ENCODE measurements around the gene RASD2.

The RASD2 gene

DNA sequence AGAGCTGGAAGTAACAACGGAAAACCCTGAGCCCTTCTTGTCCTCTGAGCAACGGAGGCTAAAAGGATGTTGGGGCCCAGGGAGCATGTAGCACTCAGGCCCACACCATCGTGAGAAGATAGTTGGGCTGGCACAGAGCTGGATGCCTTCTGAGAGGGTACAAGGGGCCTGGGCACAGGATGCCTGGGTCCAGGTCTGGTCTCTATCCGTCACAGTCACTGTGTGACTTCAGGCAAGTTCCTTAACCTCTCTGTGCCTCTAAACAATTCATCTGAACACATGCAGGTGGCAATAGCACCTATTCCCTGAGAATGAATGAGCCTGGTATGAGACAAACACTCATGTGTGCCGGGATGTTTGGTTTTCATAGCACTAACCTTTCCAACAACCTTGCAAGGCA is 47.3 kb downstream of the RASD2 start:
- no peak for DNase-seq

DNA sequence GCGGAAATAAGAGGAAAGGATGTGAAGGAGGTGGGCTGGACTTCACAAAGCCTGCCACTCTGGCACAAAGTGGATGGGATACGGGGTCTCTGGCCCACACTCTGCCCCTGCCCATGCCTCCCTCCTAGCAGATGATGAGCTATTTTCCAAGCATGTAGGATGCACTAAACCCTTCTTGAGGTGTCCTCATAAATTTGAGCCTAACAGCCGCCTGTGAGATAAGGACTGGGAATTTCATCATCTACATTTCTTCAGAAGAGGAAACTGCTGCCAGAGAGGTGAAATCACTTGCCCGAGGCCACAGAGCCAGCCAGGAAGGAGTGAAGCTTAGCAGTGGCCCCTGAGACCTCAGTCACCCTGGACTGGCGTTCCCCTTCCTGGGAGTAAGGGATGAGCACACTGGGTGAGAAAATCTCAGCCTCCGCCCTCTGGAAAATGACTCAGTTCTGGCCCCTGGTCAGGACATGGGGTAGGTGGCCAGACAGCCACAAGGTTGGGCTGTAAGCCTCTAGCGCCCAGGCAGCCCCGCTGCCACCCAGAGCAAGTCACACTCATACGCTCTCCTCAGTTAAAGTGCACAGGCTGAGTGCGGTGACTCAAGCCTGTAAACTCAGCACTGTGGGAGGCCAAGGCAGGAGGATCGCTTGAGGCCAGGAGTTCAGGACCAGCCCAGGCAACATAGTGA is 48.6 kb downstream of the RASD2 start:
- no peak for DNase-seq

DNA sequence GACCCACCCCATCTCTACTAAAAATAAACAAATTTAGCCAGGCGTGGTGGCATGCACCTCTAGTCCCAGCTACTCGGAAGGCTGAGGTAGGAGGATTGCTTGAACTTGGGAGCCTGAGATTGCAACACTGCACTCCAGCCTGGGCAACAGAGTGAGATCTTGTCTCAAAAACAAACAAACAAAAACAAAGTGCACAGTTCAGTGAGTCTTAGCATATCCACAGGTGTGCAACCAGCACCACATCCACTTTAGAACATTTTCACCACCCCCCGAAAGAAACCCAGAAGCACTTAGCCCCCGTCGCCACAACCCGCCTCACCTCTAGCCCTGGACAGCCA is 49.1 kb downstream of the RASD2 start:
- no peak for DNase-seq

DNA sequence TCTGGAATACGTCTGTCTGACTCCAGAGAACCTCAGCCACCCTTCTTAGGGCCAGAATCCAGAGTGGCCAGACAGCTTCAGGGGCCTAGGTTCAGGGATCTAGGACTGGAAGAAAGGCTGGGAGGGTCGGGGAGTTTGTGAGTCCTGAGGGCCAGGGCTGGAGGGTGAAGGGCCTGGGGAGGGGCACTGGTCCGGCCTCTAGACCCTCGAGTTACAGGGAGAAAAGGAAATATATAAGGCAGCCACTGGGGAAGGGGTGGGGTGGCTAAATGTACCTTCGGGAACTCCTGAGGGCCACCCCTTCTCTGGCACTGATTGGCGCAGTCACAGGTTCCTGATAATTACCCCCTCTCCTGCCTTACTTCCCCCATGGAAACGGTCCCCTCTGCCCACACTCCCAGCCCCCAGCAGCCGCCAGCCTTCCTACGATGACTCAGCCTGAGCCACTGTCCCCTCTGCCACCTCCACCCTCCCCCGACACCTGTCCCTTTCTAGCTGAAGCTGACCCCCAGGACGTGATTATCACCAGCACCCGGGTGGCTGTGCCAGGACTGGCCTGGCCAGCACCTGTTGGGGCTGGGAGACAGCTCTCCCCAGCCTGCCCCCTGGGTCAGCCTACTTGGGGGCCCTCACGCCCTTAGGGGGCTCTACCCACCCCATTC is 50.1 kb downstream of the RASD2 start:
- no peak for DNase-seq

DNA sequence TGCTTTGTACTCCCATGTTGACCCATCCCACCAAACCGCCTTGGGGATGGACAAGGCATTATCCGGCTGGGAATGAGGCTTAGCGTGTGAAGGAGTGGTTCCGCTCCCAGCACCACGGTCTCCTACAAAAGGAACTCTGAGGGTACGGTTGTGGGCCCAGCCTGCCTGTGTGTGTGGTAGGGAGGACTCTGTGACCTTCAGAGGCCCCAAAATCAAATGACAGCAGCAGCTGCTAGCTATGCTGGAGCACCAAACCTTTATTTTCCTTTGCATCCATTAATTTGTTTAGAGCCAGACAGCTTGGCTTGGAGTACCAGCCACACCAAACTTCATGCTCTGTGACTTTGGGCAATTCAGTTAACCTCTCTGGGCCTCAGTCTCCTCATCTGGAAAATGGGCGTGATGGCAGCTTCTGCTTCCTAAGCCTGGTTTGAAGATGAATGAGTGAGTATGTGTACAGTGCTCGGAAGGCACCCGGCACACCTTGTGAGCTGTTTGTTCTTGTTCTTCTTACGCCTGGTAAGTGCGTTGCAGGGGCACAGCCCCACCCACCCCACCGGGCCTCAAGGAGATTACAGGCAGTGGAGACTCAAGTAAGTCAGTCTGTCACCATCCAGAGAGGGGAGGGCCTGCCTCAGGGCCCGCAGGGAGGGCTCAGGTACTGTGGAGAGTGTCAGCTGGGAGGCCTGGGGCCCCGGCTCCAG is 51.2 kb downstream of the RASD2 start:
- no peak for DNase-seq

DNA sequence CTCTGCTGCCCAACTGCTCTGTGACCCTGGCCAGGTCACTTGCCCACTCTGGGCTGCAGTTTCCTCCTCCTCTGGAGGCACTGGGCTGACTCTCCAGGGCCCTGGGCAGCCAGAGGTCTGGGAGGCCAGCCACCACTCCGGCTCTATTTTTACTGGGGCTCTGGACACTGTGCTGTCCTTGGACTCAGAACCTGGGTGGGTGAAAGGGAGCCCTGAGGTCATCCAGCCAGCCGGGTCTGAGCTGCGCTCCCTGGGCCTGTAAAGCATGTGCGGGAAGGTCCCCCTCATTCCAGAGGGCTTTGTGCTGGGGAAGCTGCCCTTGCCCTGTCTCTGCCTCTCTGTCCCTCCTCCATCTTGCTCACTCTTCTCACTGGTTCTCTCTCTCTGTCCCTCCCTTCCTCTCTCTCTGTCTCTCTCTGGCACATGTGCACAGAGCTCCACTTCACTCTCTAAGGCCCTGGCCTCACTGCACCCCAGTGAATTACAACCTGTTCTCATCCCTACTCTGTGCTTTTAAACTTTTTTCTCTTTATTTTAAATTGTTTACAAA is 51.9 kb downstream of the RASD2 start:
- DNase-seq = no peak

DNA sequence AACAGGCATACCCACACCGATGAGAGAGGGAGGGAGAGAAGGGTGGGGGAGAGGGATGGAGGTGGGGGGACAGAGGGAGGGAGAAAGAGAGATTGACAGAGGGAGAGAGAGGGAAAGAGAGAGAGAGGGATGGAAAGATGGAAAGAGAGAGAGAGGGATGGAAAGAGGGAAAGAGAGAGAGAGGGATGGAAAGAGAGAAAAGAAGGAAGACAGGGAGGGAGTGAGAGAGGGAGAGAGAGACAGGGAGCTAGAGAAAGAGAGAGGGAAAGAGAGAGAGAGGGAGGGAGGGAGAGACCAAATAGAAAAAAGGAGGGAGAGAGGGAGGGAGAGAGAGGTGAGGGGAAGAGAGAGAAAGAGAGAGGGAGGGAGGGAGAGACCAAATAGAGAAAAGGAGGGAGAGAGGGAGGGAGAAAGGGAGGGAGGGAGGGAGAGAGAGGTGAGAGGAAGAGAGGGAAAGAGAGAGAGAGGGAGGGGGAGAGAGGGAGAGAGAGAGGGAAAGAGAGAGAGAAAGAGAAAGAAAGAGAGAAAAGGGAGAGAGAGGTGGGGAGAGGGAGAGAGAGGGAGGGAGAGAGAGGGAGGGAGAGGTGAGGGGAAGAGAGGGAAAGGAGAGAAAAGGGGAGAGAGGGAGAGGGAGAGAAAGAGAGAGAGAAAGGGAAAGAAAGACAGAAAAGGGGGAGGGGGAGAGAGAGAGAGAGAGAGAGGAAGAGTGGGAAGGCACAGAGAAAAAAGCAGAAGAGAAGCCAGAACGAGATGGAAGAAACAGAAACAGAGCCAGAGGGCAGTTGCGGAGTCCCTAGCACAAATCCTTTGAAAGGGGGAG is 52.6 kb downstream of the RASD2 start:
- no peak for DNase-seq

DNA sequence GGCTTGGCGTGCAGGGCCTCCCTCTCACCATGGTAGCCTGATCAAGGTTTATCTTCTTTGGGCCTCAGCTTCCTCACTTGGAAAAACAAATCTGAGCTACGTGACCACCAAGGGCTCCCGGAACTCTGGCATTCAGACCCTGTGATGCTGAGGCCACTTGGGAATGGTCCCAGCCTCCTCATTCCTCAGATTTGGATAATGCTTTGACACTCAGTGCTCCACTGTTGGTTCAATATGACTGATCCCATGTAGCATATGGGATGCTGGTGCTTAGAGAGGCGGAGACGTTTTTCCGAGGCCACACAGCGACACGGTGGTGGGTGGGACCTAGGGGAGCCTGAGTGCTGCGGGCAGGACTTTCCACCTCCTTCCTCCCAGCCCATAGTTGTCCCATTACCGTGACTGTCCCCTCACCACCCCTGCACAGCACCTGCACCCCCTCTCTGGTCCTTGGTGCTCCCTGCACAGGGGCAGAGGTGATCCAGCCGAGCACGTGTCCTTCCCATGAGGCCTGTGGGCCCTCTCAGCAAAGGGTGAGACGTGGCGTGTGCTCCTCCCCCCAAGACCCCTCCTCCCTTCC is 53.4 kb downstream of the RASD2 start:
- no peak for DNase-seq

DNA sequence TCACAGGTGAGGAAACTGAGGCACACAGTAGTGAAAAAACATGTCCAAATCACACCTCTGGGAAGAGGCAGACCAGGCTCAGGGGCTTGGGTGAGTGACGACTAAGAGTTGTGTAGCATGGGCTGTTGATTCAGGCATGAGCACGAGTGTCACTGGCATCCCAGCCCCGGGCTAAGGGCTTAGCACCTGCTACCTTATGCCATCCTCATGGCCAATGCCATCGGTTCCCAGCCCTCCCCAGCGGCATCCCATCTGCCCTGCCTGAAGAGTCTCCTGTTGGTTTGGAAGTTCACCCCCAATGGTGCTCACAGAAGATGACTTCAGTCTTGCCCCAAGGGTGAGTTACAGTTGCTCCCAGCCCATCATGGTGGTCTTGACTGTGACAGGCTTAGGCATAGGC is 54.1 kb downstream of the RASD2 start:
- DNase-seq = no peak

DNA sequence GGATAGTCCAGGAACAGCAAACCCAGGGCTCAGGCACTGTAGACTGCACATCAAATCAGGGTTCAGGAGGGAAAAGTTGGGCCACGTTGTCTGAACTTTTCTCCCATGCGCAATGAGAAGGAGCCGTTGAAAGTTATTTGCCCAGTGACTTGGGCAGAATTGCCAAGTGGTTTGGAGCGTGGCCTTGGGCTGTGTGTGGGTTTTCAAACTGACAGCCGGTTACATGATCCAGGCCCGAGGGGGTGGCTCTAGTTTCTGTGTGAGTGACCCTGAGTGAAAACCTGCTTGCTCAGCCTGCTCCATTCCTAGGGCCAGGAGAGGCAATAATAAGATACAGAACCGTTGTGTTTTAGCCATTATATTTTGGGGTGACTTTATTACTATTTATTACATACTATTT is 56.2 kb downstream of the RASD2 start:
- no peak for DNase-seq

DNA sequence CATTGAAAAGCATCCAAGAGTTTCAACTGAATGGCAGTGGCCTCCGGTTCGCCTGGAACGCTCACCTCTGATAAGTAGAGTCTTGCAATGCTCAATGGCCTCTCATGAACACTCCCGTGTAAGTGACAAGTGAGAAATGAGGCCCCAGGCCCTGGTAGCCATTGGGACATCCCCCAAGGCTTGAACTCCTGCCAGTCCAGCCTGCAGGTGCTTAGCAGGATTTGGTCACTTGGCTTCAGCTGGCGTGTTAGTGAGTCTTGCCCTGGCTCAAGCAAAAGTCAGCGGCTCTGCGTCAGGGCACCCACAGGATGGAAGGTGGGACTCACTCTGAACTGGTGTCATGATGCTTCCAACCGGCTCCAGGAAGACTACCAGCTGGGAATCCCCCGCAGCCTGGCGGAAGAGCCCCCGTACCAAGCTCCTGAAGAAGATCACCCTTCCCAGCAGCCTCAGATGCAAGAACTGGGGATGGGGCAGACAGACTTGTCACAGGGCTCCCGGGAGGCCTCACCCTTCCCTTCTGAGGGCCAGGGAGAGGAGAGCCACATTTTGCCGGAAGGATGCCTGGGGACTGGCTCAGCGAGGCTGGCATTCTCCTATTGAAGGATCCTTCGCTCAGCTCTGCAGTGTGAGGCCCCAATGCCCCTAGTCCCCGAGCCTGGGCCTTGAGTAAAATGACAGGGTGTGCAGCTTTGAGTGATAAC is 57.2 kb downstream of the RASD2 start:
- DNase-seq = no peak

DNA sequence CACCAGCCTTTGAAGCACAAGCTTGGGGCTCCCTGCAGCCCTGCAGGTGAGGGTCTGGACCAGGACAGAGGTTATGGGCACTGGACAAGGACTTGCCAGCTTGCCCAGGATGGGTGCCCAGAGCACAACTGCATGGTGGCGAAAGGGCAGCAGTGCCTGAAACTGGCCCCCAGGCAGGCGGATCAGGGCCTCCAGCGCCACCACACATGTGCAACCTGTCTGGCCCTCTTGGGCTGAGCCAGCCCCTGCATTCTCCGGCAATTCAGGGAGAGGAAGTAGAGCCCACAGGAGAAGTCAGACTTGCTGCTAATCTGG is 57.7 kb downstream of the RASD2 start:
- DNase-seq = no peak

DNA sequence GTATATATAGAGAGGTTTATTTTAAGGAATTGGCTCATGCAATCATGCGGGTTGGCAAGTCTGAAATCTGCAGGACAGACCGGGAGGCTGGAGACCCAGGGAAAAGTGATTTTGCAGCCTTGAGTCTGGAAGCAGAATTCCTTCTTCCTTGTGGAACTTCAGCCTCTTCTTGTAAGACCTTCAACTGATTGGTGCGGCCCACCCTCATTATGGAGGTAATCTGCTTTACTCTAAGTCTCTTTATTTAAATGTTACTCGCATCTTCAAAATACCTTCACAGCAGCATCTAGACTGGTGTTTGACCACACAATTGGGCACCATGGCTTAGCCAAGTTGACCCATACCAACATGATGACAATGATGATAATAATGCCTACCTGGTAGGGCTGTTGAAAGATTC is 58.7 kb downstream of the RASD2 start:
- DNase-seq = no peak

DNA sequence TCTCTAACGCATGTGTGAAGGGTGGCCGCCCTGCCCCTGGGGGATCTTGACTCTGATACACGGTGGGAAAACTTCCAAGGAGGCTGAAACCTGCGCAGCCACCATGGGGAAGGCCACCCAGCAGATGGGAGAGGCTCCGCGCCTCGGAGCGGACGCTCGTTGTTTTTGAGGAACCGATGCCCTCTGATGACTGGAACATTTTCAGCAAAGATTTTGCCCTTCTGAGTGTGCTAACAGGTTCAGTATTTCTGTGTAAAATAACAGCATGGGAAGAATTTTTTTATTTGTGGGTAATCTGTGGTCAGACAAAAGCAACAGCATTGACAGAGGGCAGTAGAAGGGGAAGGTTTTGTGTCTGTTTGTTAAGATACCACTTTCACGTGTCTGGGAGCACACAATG is 59.8 kb downstream of the RASD2 start:
- DNase-seq = no peak

DNA sequence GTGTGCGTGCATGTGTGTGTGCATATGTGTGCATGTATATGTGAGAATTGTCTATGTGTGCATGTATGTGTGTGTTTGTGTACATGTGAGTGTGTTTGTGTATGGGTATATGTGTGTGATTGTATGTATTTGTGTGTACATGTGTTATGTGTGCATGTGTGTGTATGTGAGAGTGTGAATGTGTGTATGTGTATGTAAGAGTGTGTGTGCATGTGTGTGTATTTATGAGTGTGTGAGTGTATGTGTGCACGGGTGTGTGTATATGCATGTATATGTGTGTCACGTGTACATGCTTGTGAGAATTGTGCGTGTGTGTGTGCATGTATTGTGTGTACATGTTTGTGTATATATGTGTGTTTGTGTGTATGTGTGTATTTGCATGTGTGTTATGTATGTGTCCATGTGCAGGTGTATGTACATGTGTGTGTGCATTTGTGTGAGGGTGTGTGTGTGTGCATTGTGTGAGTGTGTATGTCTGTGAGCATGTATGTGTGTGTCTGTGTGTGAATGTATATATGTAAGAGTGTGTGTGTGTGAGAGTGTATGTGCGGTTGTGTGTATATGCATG is 60.5 kb downstream of the RASD2 start:
- DNase-seq = no peak

DNA sequence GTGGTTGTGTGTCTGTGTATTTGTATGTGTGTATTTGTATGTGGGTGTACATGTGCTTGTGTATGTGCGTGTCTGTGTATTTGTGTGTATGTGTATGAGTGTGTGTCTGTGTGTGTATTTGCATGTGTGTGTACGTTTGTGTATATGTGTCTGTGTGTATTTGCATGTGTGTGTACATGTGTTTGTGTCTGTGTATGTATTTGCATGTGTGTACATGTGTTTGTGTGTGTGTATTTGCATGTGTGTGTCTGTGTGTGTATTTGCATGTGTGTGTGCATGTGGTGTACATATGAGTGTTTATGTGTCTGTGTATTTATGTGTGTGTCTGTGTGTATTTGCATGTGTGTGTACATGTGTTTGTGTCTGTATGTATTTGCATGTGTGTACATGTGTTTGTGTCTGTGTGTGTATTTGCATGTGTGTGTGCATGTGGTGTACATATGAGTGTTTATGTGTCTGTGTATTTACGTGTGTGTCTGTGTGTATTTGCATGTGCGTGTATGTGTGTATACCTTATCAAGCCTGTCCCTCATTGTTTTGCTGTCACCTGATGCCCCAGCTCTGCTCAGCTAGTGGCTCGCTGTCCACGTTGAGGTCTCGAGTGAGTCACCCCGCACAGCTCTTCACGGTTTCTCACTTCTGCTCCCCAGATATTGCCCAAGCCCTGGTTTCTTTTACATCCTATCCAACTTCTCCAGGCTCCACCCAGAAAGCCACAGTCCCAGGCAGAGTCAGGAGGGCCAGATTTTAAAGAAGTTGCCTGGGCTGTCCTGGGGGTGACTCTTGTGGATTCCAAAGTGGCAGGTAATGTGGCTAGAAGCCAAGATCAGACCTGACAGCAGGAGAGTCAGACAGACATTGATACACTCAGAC is 61.3 kb downstream of the RASD2 start:
- no peak for DNase-seq
